Activated naive CD4-positive, alpha-beta T cell (primary cell): ENCODE measurements around the gene TTLL4.

Experiments
- DNase-seq, 4 experiments: peaks; one replicate each; lab custom pipeline; 2025; lab: John Stamatoyannopoulos, UW

The TTLL4 gene

GRCh38 chr2:218717262-218717661 is 6.6 kb downstream of the TTLL4 start:
- DNase-seq, result no peak

- no peak for DNase-seq
Observed at GRCh38 chr2:218718058-218718457, 7.4 kb downstream of the TTLL4 start.

GRCh38 chr2:218719457-218719856 is 8.8 kb downstream of the TTLL4 start:
- no peak for DNase-seq

DNA sequence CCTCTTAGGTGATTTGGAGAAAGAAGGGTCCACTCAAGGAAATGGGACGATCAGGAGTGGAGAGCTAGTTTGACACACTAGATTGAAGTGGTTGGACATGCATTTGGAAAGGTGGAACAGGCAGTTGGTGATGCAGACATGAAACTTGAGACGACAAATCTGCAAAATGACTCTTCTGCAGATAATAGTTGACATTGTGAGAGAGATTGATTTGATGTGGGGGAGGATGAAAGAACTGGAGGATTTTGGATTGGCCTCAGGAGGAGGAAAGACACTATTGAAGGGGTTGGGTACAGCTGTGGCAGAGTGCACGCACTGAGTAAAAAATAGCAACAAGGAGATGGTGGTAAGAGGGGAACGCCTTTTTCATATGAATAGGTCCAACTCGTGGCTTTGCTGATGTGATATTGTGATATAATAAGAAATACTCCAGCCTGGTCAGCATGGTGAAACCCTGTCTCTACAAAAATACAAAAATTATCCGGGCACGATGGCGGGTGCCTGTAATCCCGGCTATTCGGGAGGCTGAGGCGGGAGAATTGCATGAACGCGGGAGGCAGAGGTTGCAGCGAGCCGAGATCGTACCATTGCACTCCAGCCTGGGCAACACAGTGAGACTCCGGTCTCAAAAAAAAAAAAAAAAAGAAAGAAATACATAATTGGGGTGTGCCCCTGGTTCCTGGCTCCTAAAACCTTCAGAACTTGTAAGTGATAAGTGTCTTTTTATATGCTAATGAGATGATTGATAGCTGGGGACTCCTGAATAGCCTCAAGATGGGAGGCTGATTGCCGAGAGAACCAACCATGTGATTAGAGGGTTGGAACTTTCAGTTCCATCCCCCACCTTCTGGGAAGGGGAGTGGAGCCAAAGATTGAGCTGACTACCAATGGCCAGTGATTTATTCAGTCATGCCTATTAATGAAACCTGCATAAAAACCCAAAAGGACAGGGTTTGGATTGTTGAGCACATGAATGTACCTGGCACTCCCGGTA is 9.7 kb downstream of the TTLL4 start:
- DNase-seq, result no peak

GRCh38 chr2:218721488-218721887 is 10.9 kb downstream of the TTLL4 start:
- no peak for DNase-seq

- no peak for DNase-seq
Observed at GRCh38 chr2:218721934-218722333, 11.3 kb downstream of the TTLL4 start.

- no peak for DNase-seq
Observed at GRCh38 chr2:218722419-218722818, 11.8 kb downstream of the TTLL4 start.

GRCh38 chr2:218722876-218723785 is 12.5 kb downstream of the TTLL4 start:
- DNase-seq, result no peak

DNA sequence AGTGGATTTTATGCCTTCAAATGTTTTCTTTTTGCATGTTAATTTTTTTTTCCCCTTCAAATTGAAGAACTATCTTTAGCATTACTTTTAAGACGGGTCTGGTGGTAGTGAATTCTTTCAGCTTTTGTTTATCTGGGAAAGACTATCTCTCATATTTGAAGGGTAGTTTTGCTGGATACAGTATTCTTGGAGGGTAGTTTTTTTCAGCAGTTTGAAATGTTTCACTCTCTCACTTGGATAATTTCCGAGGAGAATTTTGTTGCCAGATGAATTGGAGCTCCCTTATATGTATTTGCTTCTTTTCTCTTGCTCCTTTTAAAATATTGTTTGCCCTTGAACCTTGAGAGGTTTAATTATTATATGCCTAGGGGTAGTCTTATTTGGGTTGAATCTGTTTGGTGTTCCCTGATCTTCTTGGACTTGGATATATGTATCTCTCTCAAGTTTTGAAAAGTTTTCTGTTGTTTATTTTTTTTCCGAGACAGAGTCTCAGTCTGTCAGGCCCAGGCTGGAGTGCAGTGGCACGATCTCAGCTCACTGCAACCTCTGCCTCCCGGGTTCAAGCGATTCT is 15.5 kb downstream of the TTLL4 start:
- no peak for DNase-seq

- no peak for DNase-seq
Observed at GRCh38 chr2:218727502-218728165, 17.0 kb downstream of the TTLL4 start.

DNA sequence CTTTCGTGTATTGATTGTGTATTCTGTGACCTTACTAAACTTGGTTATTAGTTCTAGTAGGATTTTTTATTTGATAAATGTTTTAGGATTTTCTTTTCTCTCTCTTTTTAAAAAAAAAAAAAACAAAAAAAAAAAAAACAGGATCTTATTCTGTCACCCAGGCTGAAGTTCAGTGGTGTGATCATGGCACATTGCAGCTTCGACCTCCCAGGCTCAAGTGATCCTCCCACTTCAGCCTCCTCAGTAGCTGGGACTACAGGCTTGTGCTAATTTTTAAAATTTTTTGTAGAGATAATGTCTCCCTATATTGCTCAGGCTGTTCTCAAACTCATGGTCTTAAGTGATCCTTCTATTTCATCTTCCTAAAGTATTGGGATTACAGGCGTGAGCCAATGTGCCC is 19.0 kb downstream of the TTLL4 start:
- DNase-seq, result no peak

GRCh38 chr2:218732052-218732760 is 21.6 kb downstream of the TTLL4 start:
- no peak for DNase-seq

DNA sequence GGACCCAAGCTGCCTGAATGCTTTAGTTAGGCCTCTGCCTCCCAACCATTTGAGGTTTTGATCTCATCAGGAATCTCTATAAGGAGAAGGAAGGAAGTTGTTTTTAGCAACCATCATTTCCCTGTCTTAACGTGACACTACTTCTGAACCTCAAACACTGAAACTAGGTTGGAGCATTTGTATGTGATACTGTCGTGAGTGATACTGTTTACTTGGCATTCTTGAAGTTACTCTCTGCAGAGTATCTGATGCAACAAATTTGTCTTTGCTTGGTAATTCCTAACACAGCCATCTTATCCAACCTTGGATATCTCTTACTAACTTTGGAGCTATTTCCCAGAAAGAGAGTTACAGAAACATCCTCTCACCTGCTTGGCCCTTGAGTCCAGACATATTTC is 22.1 kb downstream of the TTLL4 start:
- no peak for DNase-seq

DNA sequence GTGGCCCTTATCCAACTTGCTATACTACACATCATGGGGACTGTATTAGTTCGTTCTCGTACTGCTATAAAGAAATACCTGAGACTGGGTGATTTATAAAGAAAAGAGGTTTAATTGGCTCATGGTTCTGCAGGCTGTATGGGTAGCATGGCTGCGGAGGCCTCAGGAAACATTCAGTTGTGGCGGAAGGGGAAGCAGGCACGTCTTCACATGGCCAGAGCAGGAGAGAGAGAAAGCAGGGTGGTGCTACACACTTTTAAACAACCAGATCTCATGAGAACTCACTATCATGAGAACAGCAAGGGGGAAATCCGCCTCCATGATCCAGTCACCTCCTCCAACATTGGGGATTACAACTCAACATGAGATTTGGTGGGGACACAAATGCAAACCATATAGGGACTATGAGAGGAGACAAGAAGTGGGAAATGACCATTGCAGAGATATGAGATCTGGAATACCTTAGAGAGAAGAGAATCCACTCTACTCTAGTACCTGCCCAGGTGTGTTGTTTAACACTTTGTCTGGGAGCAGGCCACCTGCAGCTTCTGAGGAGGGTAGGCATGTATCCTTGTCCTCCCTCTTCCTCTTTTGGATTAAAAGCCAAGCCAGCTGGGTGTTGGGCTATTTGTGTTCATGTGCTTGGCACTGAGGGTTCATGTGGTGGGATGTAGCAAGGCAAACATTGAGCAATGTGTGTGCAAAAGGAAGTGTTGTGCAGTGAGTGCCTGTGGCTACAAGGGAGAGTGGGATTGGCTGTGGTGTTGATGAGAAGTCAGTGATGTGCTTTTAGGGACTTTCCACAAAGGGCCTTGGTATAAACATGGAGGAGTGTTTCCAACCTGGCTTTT is 22.8 kb downstream of the TTLL4 start:
- DNase-seq, result no peak

- DNase-seq, result no peak
Observed at GRCh38 chr2:218734190-218734975, 23.7 kb downstream of the TTLL4 start.

- no peak for DNase-seq
Observed at GRCh38 chr2:218736531-218736930, 25.9 kb downstream of the TTLL4 start.

DNA sequence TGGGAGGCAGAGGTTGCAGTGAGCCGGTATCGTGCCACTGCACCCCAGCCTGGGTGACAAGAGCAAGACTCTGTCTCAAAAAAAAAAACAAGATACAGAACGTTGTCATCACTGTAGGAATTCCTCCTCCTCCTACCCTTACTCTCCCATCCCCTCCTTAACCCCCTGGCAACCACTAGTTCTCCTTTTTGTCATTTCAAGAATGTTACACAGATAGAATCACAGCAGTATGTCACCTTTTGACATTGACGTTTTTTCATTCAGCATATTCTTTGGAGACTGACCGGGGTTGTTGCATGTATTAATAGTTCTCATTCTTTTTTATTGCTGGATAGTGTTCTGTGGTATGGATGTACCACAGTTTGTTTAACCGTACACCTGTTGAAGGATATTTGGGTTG is 32.4 kb downstream of the TTLL4 start:
- DNase-seq, result no peak

- no peak for DNase-seq
Observed at GRCh38 chr2:218744615-218745014, 34.0 kb downstream of the TTLL4 start.

- DNase-seq, result no peak
Observed at GRCh38 chr2:218745160-218745558, 34.5 kb downstream of the TTLL4 start.
